KBM-7 (cell line): ENCODE results near the gene FGF5.
"Not testable (repeated sequence)": the region's sequence is repeated elsewhere in the genome, so short reads cannot be mapped to it uniquely, and the experiment has no call there.

Experiments
- DNase-seq: peaks from one replicate; pipeline ENCODE4 v3.0.0-alpha.2; 2015
- in situ Hi-C: fragments of 300-500 bp; cut with MboI; formaldehyde crosslinking; loops from 2 replicates; pipeline ENCODE4 v1.14.3; 2020; ENCODE audit warnings: low sequenced_read_pairs, low pct_unique_long_range_greater_than_20kb, mixed read lengths

The FGF5 gene, protein sequence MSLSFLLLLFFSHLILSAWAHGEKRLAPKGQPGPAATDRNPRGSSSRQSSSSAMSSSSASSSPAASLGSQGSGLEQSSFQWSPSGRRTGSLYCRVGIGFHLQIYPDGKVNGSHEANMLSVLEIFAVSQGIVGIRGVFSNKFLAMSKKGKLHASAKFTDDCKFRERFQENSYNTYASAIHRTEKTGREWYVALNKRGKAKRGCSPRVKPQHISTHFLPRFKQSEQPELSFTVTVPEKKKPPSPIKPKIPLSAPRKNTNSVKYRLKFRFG

DNA sequence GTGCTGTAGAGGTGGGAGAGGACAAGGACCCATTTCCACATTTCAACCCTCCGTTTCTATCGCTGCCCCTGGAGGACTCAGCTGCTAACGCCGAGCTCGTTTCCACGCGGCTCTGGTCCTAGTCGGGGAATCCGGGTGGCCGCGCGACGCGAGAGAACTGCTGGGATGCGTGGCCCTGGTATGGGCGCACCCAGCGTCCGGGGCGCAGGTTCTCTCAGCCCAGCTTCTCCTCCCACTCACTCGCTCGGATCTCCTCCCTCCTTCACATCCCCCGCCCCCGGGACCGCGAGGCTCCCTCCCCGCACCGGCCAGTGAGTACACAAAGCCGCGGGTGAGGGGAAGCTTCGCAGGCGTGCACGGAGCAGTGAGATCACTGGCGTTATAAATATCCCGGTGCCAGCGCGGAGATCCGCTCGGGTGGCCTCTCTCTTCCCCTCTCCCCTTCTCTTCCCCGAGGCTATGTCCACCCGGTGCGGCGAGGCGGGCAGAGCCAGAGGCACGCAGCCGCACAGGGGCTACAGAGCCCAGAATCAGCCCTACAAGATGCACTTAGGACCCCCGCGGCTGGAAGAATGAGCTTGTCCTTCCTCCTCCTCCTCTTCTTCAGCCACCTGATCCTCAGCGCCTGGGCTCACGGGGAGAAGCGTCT, at the start of gene FGF5:
Gene FGF5 (plus strand): TSS at position 412 of the 649 bp plus-strand sequence. CDS start 161 bp downstream, at position 573.
- peak; percentile 69 for DNase-seq
- in situ Hi-C loops, result no loop called here

- no peak for DNase-seq
- in situ Hi-C loops, result no loop called here
Observed at GRCh38 chr4:80219301-80220025, 47.0 kb upstream of the FGF5 start.

DNA sequence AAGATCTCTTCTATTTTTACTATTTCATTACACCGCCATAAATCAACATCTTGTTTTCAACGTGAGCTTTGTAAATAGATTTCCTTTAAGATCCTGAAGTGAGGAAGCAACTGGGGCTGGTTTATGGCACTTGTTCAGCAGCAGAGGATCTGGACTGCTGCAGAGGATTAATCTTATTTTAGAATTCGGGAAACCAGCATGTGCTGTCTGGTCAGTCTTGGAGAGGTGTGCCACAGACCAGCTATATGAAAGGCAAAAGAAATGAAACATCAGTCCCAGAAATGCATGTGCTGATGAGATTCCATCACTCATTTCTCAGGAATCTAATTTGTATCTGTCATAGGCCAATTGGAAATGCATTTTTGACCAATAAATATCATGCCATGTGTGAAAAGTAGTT, 45.8 kb upstream of the FGF5 start:
- in situ Hi-C loops, result no loop called here
- DNase-seq, result no peak

GRCh38 chr4:80221161-80221560, 45.3 kb upstream of the FGF5 start:
- DNase-seq, result peak; percentile 23
- in situ Hi-C loops, result no loop called here

DNA sequence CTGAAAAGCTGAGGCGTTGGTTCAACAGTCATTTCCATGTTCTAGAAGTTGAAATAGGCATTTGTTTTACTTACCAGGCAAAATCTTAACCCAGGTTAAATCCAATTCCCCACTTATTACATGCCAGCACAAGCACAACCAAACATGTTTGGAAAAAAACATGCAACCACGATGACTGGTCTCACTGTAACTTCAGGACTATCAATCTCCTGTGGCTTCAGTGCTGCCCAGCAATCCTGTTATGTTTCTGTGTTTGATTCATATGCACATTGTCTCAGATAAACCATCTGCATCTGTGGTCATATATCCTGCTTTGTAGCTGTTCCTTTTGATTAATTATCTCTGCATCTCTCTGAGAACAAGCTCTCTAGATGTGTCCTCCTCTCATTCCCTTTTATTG, 40.9 kb upstream of the FGF5 start:
- in situ Hi-C loops, result no loop called here
- no peak for DNase-seq

GRCh38 chr4:80226094-80226493, 40.4 kb upstream of the FGF5 start:
- no peak for DNase-seq
- in situ Hi-C loops, result no loop called here

- in situ Hi-C loops, result no loop called here
- no peak for DNase-seq
Observed at GRCh38 chr4:80228460-80228859, 38.0 kb upstream of the FGF5 start.

GRCh38 chr4:80229128-80229527, 37.3 kb upstream of the FGF5 start:
- in situ Hi-C loops, result no loop called here
- DNase-seq, result no peak

GRCh38 chr4:80229590-80229989, 36.9 kb upstream of the FGF5 start:
- in situ Hi-C loops, result no loop called here
- no peak for DNase-seq

GRCh38 chr4:80231180-80231579, 35.3 kb upstream of the FGF5 start:
- in situ Hi-C loops, result no loop called here
- no peak for DNase-seq

DNA sequence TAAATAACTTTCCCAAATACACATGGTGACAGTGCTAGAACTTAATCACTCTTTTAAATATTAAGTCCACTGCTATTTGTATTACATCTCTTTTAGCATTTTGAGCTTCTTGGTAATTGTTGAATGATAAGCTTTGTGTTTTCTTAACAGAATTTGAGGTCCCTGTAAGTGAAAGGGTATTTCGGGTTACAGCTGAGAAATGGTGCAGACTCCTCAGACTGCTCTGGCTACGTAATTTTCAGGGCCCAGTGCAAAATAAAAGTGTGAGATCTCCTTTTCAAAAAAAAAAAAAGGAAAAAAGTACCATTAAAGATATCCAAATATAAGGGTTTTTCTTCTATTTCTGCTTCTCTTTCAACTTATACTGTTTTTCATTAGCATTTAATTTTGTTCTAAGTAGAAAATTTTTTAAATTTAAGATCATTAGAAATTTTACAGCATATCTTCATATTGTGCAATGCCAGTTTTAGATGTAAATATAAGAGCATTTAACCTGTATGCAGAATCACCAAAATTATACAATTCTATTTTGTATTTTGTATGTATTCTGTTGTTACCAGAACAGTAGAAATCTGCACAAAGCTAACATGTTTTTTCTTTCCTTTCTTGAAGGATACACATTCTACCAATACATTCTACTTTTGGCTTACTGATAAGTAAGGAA, 33.6 kb upstream of the FGF5 start:
- DNase-seq, result no peak
- in situ Hi-C loops, result no loop called here

- DNase-seq, result no peak
- in situ Hi-C loops, result no loop called here
Observed at GRCh38 chr4:80233390-80233789, 33.1 kb upstream of the FGF5 start.

DNA sequence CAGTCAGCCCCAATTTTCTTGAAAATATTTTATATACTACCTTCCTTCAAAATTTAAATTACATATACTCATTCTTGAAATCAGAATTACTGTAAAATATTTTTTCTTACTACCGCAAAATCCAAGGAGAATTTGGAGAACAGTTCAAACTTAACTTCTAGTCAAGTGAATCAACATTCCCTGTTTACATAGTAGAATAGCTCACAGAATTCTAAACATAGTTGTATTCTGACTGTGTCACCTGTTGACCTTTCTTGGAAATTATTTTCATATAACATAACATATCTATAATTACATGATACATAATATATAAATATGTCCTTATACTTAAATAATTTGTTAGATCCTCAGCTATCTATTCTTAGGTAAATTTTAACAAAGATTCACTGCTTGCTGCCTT, 31.0 kb upstream of the FGF5 start:
- in situ Hi-C loops, result no loop called here
- no peak for DNase-seq

DNA sequence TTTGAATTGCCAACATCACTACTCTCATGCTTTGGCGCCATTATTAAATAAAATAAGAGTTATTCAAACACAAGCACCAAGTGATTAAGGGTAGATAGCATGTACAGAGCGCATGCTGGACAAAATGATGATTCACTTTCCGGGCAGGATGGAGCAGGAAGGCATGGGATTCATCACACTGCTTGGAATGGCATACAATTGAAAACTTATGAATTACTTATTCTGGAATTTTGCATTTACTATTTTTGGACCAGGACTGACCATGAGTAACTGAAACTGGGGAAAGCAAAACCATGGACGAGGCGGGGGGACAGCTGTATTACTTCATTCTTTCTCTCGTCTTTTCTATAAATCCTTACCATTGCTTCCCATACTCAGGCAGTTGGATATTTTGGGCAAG, 28.5 kb upstream of the FGF5 start:
- in situ Hi-C loops, result no loop called here
- no peak for DNase-seq

- in situ Hi-C loops, result no loop called here
- DNase-seq, result no peak
Observed at GRCh38 chr4:80239480-80240150, 26.8 kb upstream of the FGF5 start.

- in situ Hi-C loops, result no loop called here
- DNase-seq, result no peak
Observed at GRCh38 chr4:80240976-80241375, 25.5 kb upstream of the FGF5 start.

DNA sequence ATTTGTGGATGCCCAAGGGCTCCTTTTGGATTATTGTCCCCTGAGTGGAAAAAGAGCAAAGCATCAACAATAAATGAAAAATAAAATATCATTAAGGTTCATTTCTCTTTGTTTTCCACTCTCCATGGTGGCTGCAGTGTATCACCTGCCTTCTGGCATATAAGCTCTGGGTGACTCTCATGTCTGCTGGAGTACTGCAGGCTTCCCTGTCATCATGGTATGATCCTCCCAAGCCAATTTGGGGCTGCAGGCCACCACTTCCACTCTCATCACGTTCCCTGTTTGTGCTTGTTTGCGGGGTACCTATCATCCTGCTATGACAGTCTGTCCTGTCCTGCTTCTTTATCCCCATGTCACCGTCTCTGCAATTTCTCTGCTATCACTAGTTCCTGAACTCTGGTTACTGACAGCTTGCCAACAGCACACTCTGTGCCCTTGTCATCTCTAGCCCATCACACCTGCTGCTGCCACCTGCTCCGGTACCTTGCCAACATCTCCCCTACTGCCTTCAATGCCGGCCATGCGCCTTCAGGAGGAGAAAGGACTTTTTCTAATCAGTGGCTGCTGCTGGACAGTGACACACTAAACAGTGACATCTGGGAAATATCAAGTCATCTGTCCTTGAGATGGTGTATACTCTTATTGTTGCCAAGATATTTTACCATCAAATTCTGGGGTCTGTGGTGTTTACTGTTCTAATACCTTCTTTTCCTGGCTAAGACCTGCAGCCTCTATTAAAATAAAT, 23.0 kb upstream of the FGF5 start:
- in situ Hi-C loops, result no loop called here
- DNase-seq, result no peak

DNA sequence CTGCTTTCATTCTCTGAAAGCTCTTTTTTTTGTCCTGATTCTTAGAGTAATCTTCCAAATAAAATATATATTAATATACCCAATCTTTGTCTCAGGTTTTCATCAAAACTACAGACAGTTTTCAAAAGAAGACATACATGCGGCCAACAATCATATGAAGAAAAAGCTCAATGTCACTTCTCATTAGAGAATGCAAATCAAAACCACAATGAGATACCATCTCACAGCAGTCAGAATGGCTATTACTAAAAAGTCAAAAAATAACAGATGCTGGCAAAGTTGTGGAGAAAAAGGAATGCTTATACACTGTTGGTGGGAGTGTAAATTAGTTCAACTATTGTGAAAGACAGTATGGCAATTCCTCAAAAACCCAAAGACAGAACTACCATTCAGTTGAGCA, 19.0 kb upstream of the FGF5 start:
- DNase-seq, in situ Hi-C loops: not testable (repeated sequence)

GRCh38 chr4:80249144-80249543, 17.3 kb upstream of the FGF5 start:
- in situ Hi-C loops, result no loop called here
- no peak for DNase-seq
